DND-41 (cell line): Measurements from ENCODE around the gene ZNF536.

ENCODE experiments used
- ATAC-seq: fragments of 200-7000 bp; cut with Tn5 transposase; 3 replicates; pipeline ENCODE4 v1.9.1; 2021; ENCODE audit warnings: low read depth; ENCODE audit not compliant: insufficient read depth
- DNase-seq: peaks from one replicate; pipeline ENCODE4 v3.0.0-alpha.2; 2020
- H2AFZ ChIP-seq: 2 replicates; pipeline ENCODE4 v1.6.0; 2012; ENCODE audit warnings: low read depth, low read length
- H3K27ac ChIP-seq: 2 replicates; pipeline ENCODE4 v1.5.1; 2012; ENCODE audit warnings: low read length, inconsistent platforms
- H3K27me3 ChIP-seq: fragments of 200-600 bp; sonication (generic); 2 replicates; pipeline ENCODE4 v1.6.0; 2012; ENCODE audit warnings: low read length, mild to moderate bottlenecking, inconsistent platforms; ENCODE audit not compliant: insufficient read depth, poor library complexity
- H3K36me3 ChIP-seq: 2 replicates; pipeline ENCODE4 v1.5.1; 2012; ENCODE audit warnings: low read length, inconsistent platforms; ENCODE audit not compliant: insufficient read depth
- H3K4me1 ChIP-seq: 2 replicates; pipeline ENCODE4 v1.5.1; 2012; ENCODE audit warnings: mild to moderate bottlenecking, low read length; ENCODE audit not compliant: insufficient read depth
- H3K4me2 ChIP-seq: 2 replicates; pipeline ENCODE4 v1.6.0; 2012; ENCODE audit warnings: mild to moderate bottlenecking, moderate library complexity, low read length, inconsistent platforms; ENCODE audit not compliant: insufficient read depth
- H3K4me3 ChIP-seq, 2 experiments: fragments of 200-600 bp in 1 of 2; shearing (Covaris generic) in 1 of 2; 2 replicates each; pipeline ENCODE4 v1.5.1; 2012 to 2016; ENCODE audit warnings: inconsistent platforms in 2 of 2, low read length in 2 of 2, mild to moderate bottlenecking in 2 of 2, low read depth in 1 of 2, moderate library complexity in 1 of 2
- H3K79me2 ChIP-seq: 2 replicates; pipeline ENCODE4 v1.6.0; 2012; ENCODE audit warnings: low read length, inconsistent platforms; ENCODE audit not compliant: insufficient read depth
- H3K9ac ChIP-seq: 2 replicates; pipeline ENCODE4 v1.6.0; 2012; ENCODE audit warnings: low read depth, mild to moderate bottlenecking, inconsistent platforms, low read length, moderate library complexity
- H3K9me3 ChIP-seq: 2 replicates; pipeline ENCODE4 v1.5.1; 2012; ENCODE audit warnings: low read length, moderate library complexity, mild to moderate bottlenecking, inconsistent platforms; ENCODE audit not compliant: insufficient read depth, severe bottlenecking
- H4K20me1 ChIP-seq: 2 replicates; pipeline ENCODE4 v1.6.0; 2012; ENCODE audit warnings: low read length; ENCODE audit not compliant: insufficient read depth
- EZH2 ChIP-seq: IDR thresholded peaks from 3 replicates; pipeline ENCODE4 v1.6.1; 2012; ENCODE audit warnings: borderline replicate concordance, low read depth, mild to moderate bottlenecking, moderate library complexity, low read length, inconsistent platforms; ENCODE audit not compliant: severe bottlenecking
- TF ChIP-seq, protein P1 (sequence below): IDR thresholded peaks from 2 replicates; pipeline ENCODE4 v1.5.1; 2012; ENCODE audit warnings: borderline replicate concordance, low read length, moderate library complexity, mild to moderate bottlenecking; ENCODE audit not compliant: poor library complexity, severe bottlenecking; ENCODE audit errors: extremely low read depth

ZNF536 gene

DNA sequence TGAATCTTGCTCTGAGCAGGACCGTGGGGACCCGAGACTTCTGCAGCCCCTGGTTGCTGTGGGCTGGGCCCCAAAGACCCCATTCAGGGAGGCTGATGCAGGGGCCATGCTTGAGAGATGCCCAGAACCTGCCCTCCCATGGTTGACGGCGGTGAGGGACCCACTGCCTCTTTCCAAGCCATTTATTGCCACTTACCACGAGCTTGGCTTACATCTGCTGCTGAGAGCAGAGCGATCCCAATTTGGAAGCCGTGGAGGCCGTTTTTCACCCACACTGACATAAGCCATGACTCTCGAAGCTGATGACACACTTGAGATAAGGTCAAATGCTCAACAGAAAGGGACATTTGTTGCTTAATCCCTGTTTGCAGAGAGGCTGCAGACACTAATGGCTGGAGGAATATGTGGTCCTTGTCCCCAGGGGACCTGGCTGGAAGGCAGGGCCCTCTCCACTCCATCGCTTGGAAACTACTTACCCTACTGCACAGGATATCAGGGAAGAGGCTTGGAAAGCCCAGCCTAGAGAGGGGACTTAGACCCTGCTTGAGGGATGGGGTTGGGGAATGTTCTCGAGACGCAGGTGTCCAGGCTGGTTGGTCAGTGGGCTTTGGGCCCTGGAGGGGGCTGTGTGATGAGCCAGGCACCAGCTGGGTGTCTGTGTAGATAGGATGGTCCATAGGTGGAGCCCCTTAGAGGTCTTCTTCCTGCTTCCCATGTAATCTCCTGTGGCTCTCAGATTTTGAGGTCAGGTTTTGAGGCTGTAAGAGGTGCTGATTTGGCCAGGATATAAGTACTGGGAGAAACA, 15.3 kb downstream of the ZNF536 start:
- H3K27me3 ChIP-seq = no peaks in the 10 kb centered on the region
- H3K27ac ChIP-seq = no peak overlapping the region
- no peaks in the 10 kb centered on the region for H4K20me1 ChIP-seq
- no peak for TF ChIP-seq EZH2
- H3K4me1 ChIP-seq = no peaks in the 10 kb centered on the region
- H3K9me3 ChIP-seq = no peaks in the 10 kb centered on the region
- no peak overlapping the region for H3K4me2 ChIP-seq
- DNase-seq = no peak
- H3K79me2 ChIP-seq = no peaks in the 10 kb centered on the region
- no peak overlapping the region for H2AFZ ChIP-seq
- no peak overlapping the region for H3K4me3 ChIP-seq
- ATAC-seq = no peak
- H3K9ac ChIP-seq = no peak overlapping the region
- H3K36me3 ChIP-seq = no peaks in the 10 kb centered on the region

DNA sequence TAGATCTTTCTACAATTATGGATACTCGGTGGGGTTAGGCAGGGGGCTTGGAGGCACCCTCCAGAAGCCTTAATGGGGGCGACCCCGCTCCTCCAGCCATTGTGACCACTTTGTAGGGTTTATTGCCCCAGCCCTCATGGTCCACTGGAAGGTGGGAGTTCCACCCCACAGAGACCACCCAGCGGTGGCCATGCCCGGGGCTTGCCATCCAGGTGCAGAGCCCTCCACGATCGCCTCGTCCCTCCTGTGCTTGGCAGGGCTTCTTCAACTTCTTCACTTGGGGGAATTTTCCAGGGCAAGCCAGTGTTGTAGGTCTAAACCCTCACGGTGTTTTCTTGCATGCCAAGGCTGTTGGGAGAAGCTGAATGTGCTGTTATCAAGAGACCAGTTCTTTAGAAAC, 16.1 kb downstream of the ZNF536 start:
- no peaks in the 10 kb centered on the region for H3K9me3 ChIP-seq
- H4K20me1 ChIP-seq = no peaks in the 10 kb centered on the region
- no peak overlapping the region for H3K4me2 ChIP-seq
- no peaks in the 10 kb centered on the region for H3K79me2 ChIP-seq
- H2AFZ ChIP-seq = no peak overlapping the region
- TF ChIP-seq, protein P1, sequence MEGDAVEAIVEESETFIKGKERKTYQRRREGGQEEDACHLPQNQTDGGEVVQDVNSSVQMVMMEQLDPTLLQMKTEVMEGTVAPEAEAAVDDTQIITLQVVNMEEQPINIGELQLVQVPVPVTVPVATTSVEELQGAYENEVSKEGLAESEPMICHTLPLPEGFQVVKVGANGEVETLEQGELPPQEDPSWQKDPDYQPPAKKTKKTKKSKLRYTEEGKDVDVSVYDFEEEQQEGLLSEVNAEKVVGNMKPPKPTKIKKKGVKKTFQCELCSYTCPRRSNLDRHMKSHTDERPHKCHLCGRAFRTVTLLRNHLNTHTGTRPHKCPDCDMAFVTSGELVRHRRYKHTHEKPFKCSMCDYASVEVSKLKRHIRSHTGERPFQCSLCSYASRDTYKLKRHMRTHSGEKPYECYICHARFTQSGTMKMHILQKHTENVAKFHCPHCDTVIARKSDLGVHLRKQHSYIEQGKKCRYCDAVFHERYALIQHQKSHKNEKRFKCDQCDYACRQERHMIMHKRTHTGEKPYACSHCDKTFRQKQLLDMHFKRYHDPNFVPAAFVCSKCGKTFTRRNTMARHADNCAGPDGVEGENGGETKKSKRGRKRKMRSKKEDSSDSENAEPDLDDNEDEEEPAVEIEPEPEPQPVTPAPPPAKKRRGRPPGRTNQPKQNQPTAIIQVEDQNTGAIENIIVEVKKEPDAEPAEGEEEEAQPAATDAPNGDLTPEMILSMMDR = no peak
- TF ChIP-seq EZH2 = no peak
- no peak overlapping the region for H3K4me3 ChIP-seq
- H3K9ac ChIP-seq = no peak overlapping the region
- DNase-seq (no peak), ATAC-seq (no peak)
- H3K4me1 ChIP-seq = no peaks in the 10 kb centered on the region
- H3K27me3 ChIP-seq = no peaks in the 10 kb centered on the region
- H3K36me3 ChIP-seq = no peaks in the 10 kb centered on the region
- no peak overlapping the region for H3K27ac ChIP-seq

DNA sequence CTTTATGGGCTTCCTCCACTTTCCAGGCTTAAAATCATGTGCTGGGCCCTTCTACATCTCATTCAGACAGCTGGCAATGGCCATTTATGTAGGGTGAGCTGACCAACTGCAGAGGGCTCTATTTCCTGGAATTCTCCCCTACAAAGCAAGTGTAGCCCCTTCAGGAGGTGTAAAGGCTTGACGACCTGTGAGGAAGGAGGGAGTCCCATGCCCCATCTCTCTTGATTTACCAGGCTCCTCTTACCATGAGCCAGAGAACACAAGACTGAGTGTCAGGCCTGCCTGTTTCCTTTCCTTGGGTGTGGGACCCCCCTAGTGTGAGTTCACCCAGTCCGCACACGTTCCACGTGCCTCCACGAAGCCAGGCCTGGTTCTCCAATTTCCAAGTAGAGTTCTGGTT, 16.6 kb downstream of the ZNF536 start:
- Histone ChIP-seq H4K20me1 (no peaks in the 10 kb centered on the region), H3K4me2 (no peak overlapping the region), H3K27me3 (no peaks in the 10 kb centered on the region), H3K4me3 (no peak overlapping the region), H3K36me3 (no peaks in the 10 kb centered on the region), H3K79me2 (no peaks in the 10 kb centered on the region), H3K9me3 (no peaks in the 10 kb centered on the region), H2AFZ (no peak overlapping the region), H3K4me1 (no peaks in the 10 kb centered on the region), H3K9ac (no peak overlapping the region), H3K27ac (no peak overlapping the region)
- ATAC-seq = no peak
- DNase-seq = no peak
- TF ChIP-seq EZH2 = no peak
- TF ChIP-seq, protein P1 = no peak

DNA sequence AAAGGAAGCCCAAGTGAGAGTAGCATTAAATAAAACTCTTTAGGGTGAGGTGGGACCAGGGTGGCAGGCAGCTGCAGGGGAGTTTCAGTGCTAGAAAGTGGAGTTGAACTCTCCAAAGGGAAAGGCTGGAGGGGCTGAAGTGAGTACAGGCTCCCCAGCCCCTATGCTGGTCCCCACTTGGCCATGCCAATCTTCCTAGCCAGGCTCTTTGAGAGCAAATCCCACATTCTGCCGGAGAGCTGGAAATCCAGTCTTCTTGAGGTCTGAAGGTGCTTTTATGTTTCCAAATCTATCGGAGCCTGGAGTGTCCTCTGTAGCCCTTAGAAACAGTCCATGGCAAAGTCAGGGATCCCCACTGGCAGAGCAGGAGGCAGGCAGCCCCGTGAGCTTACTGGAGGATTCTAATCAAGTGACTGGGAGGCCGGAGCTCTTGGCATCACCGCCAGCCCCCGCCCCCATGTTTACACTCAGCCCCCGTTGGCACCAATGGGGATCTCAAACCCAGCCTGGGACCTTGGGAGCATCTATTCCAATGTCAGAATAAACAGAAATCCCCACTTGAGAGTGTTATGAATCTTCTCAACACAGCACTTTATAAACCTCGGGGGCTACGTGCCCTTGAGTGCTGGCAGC, 18.3 kb downstream of the ZNF536 start:
- no peak for TF ChIP-seq EZH2
- TF ChIP-seq, protein P1 = no peak
- no peaks in the 10 kb centered on the region for H3K9me3 ChIP-seq
- H3K27ac ChIP-seq = no peak overlapping the region
- H3K79me2 ChIP-seq = no peaks in the 10 kb centered on the region
- no peak overlapping the region for H3K4me3 ChIP-seq
- no peak overlapping the region for H3K9ac ChIP-seq
- H3K36me3 ChIP-seq = no peaks in the 10 kb centered on the region
- no peaks in the 10 kb centered on the region for H4K20me1 ChIP-seq
- H3K4me1 ChIP-seq = no peaks in the 10 kb centered on the region
- ATAC-seq (no peak), DNase-seq (no peak)
- no peak overlapping the region for H3K4me2 ChIP-seq
- H2AFZ ChIP-seq = no peak overlapping the region
- no peaks in the 10 kb centered on the region for H3K27me3 ChIP-seq
